OCI-LY7 (cell line): Measurements from ENCODE around the gene MRPL53. TPM values are rescaled to one million over a fixed set of nuclear protein-coding genes. Genes with fewer than 3 reads are reported as not detected.
A peak's percentile ranks its signal among the peaks of the same experiment; 100 is the strongest.
"Not testable (repeated sequence)": the region's sequence is repeated elsewhere in the genome, so short reads cannot be mapped to it uniquely, and the experiment has no call there.

Experiments
- BruUV-seq: library from RNA; stranded (reverse); fragments of 400-500 nt; replicated peaks from 2 replicates; lab custom pipeline; 2021; lab: Mats Ljungman, UMichigan
- CTCF ChIA-PET: fragments of 300-600 bp; sonication (Branson Sonifier 250); formaldehyde crosslinking; loops from one replicate; lab custom pipeline; 2022; ENCODE audit warnings: antibody characterized with exemption; ENCODE audit not compliant: unreplicated experiment; lab: Charles Lee
- POLR2A ChIA-PET: fragments of 300-600 bp; sonication (Branson Sonifier 250); formaldehyde crosslinking; loops from one replicate; lab custom pipeline; 2022; ENCODE audit warnings: antibody characterized with exemption; lab: Charles Lee
- DNase-seq: peaks from one replicate; pipeline ENCODE4 v3.0.0-alpha.2; 2015; ENCODE audit warnings: low spot score
- H2AFZ ChIP-seq: fragments of 200-600 bp; sonication (generic), shearing (Covaris generic); 2 replicates; pipeline ENCODE4 v1.6.1; 2014; ENCODE audit warnings: mild to moderate bottlenecking, antibody characterized with exemption, low read length, moderate library complexity
- H3K27ac ChIP-seq: fragments of 200-600 bp; sonication (generic); 2 replicates; pipeline ENCODE4 v1.5.1; 2014; ENCODE audit warnings: mixed run types, low read depth, mild to moderate bottlenecking, moderate library complexity, low read length, inconsistent platforms; ENCODE audit not compliant: poor library complexity, severe bottlenecking
- H3K36me3 ChIP-seq: fragments of 200-600 bp; sonication (generic); 2 replicates; pipeline ENCODE4 v1.6.1; 2014; ENCODE audit warnings: mild to moderate bottlenecking, antibody characterized with exemption, low read length, moderate library complexity, mixed read lengths; ENCODE audit not compliant: insufficient read depth
- H3K4me1 ChIP-seq: fragments of 200-600 bp; sonication (generic); 2 replicates; pipeline ENCODE4 v1.5.1; 2014; ENCODE audit warnings: mild to moderate bottlenecking, low read length; ENCODE audit not compliant: insufficient read depth, poor library complexity, severe bottlenecking
- H3K4me2 ChIP-seq: fragments of 200-600 bp; sonication (generic); 2 replicates; pipeline ENCODE4 v1.6.1; 2014; ENCODE audit warnings: mild to moderate bottlenecking, low read length
- H3K4me3 ChIP-seq: fragments of 200-600 bp; sonication (generic); 2 replicates; pipeline ENCODE4 v1.5.1; 2014; ENCODE audit warnings: mild to moderate bottlenecking, low read depth, low read length; ENCODE audit not compliant: poor library complexity, severe bottlenecking
- H3K79me2 ChIP-seq: fragments of 200-600 bp; sonication (generic); 2 replicates; pipeline ENCODE4 v1.6.1; 2016; ENCODE audit warnings: low read depth, mild to moderate bottlenecking, low read length, moderate library complexity, mixed read lengths; ENCODE audit not compliant: insufficient read depth
- H3K9me2 ChIP-seq: fragments of 200-600 bp; sonication (generic); 2 replicates; pipeline ENCODE4 v1.6.1; 2016; ENCODE audit warnings: mild to moderate bottlenecking, low read length, mixed read lengths; ENCODE audit not compliant: insufficient read depth
- H3K9me3 ChIP-seq: fragments of 200-600 bp; sonication (generic); 2 replicates; pipeline ENCODE4 v1.6.1; 2014; ENCODE audit warnings: mild to moderate bottlenecking, mixed run types, low read length, mixed read lengths
- H4K20me1 ChIP-seq: fragments of 200-600 bp; sonication (generic); 2 replicates; pipeline ENCODE4 v1.6.1; 2014; ENCODE audit warnings: mild to moderate bottlenecking, antibody characterized with exemption, low read length, moderate library complexity, mixed read lengths; ENCODE audit not compliant: insufficient read depth
- EZH2phosphoT487 ChIP-seq: fragments of 200-600 bp; sonication (generic); IDR thresholded peaks from 2 replicates; pipeline ENCODE4 v1.6.1; 2018; ENCODE audit warnings: low read depth, borderline replicate concordance, mild to moderate bottlenecking, mixed run types, antibody characterized with exemption, low read length, moderate library complexity, mixed read lengths
- intact Hi-C: fragments of 100-400 bp; cut with micrococcal nuclease; formaldehyde crosslinking; loops from one replicate; pipeline ENCODE4 v1.10.0; 2022; ENCODE audit not compliant: unreplicated experiment
- total RNA-seq, 2 experiments: library from RNA; depleted of rRNA in 1 of 2; stranded (reverse); fragments of >200 nt in 1 of 2; shearing (Covaris generic) in 1 of 2; gene quantifications; 2 replicates each; pipeline ENCODE4 v1.2.3, GENCODE V29; 2014 to 2022
- TF ChIP-seq, protein P1 (sequence below): fragments of 200-600 bp; sonication (generic); conservative IDR thresholded peaks from 2 replicates; pipeline ENCODE4 v1.5.1; 2014; ENCODE audit warnings: mild to moderate bottlenecking, antibody characterized with exemption, low read length, moderate library complexity, mixed read lengths

MRPL53 gene
- total RNA-seq, 2 experiments from 2014 or later, result 85.7 to 102 TPM

DNA sequence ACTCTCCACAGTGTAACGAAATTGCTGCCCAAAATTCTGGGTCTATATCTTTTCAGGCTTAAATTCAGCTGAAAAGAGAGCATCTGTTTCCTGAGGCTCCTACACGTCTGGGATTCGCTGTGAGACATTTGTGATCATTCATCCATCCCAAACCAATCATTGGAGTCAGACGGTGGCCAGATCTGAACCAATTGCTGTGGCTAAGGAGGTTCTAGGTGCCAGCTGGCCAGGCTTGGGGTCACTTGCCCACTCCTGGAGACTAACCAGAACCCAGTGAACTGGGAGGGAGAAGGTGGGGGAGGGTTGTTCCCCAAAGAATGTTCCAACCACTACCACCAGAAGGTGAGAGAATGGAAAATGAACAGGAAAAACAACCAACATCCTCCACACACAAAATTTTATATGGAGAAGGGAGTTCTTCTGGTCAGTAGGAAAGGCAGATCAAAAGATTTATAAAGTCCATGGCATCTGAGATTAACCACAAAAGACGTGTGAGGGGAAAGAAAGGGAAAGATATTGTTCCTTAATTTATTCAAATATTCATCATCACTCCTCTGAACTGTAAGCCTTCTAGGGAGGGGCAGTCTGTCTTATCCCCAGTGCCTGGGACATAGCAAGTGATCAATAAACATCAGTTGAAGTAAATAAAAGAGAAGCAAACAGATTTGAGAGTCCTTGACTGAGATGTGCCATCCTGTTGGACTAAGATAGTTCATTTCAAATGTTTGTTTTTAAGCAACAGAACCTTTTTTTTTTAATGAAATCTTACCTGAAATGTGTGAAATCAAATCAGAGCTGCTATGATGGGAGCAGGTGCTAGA lies 27.8 kb downstream of the MRPL53 start:
- no peaks in the 10 kb centered on the region for H3K9me3 ChIP-seq
- H3K4me3 ChIP-seq, result no peak overlapping the region
- no TSS peak for BruUV-seq
- H3K4me2 ChIP-seq, result 0 out of 2 replicates have a peak overlapping the region, but pooled peaks have one; percentile 13
- peaks cover 21% of the 10 kb centered on the region for H3K4me1 ChIP-seq
- no peak for TF ChIP-seq EZH2phosphoT487
- TF ChIP-seq, protein P1, sequence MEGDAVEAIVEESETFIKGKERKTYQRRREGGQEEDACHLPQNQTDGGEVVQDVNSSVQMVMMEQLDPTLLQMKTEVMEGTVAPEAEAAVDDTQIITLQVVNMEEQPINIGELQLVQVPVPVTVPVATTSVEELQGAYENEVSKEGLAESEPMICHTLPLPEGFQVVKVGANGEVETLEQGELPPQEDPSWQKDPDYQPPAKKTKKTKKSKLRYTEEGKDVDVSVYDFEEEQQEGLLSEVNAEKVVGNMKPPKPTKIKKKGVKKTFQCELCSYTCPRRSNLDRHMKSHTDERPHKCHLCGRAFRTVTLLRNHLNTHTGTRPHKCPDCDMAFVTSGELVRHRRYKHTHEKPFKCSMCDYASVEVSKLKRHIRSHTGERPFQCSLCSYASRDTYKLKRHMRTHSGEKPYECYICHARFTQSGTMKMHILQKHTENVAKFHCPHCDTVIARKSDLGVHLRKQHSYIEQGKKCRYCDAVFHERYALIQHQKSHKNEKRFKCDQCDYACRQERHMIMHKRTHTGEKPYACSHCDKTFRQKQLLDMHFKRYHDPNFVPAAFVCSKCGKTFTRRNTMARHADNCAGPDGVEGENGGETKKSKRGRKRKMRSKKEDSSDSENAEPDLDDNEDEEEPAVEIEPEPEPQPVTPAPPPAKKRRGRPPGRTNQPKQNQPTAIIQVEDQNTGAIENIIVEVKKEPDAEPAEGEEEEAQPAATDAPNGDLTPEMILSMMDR, result no peak
- intact Hi-C loops, result no loop called here
- H3K79me2 ChIP-seq, result no peaks in the 10 kb centered on the region
- no peaks in the 10 kb centered on the region for H4K20me1 ChIP-seq
- H2AFZ ChIP-seq, result no peak overlapping the region
- no peaks in the 10 kb centered on the region for H3K36me3 ChIP-seq
- H3K27ac ChIP-seq, result no peak overlapping the region
- POLR2A ChIA-PET, result interaction anchor here (0.6 to 1.4 kb wide), 3 partner anchors 14 to 24 kb away, joined by 3 to 4 read pairs (median 3); partner anchors contain the start of genes C2orf81, MOGS, WBP1 and WDR54
- no peaks in the 10 kb centered on the region for H3K9me2 ChIP-seq
- no peak for DNase-seq
- CTCF ChIA-PET, result no interaction called here

DNA sequence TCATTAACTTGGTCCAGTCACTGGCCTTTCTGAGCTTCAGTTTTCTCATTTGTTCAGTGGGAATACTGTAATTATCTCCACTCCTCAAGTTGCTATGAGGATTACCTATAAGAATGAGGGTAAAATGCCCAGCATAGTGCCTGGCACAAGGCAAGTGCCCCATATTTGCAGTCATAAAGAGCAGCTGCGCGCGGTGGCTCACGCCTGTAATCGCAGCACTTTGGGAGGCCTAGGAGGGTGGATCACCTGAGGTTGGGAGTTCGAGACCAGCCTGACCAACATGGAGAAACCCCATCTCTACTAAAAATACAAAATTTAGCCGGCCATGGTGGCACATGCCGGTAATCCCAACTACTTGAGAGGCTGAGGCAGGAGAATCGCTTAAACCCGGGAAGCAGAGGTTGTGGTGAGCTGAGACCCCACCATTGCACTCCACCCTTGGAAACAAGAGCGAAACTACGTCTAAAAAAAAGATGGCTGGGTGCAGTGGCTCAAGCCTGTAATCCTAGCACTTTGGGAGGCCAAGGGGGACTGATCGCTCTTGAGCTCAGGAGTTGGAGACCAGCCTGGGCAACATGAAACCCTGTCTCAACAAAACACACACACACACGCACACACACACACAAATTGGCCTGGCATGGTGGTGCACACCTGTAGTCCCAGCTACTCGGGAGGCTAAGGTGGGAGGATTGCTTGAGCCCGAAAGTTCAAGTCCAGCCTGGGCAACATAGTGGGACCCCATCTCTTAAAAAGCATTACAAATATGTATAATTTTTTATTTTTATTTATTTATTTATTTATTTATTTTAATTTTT lies 29.8 kb downstream of the MRPL53 start:
- H3K4me2 ChIP-seq, H3K27ac ChIP-seq, H4K20me1 ChIP-seq, H3K9me3 ChIP-seq, H2AFZ ChIP-seq, BruUV-seq, H3K4me3 ChIP-seq, intact Hi-C loops, H3K79me2 ChIP-seq, DNase-seq, H3K36me3 ChIP-seq, H3K9me2 ChIP-seq: not testable (repeated sequence)
- H3K4me1 ChIP-seq, result peaks cover 22% of the 10 kb centered on the region
- POLR2A ChIA-PET, result interaction anchor here (1.4 to 1.6 kb wide), 2 partner anchors 12 to 22 kb away, joined by 3 to 5 read pairs; partner anchors contain the start of genes C2orf81, INO80B and WDR54
- CTCF ChIA-PET, result interaction anchor here (0.5 kb wide), 1 partner anchor 235 kb away, joined by 3 read pairs; no protein-coding TSS in a partner anchor
